NCI-H2227 (cell line): ENCODE measurements around the gene TLR6.
A peak's percentile ranks its signal among the peaks of the same experiment; 100 is the strongest.

ENCODE experiments used
- DNase-seq: peaks from one replicate; lab custom pipeline; 2025; ENCODE audit not compliant: unreplicated experiment; lab: John Stamatoyannopoulos, UW

Gene TLR6, protein sequence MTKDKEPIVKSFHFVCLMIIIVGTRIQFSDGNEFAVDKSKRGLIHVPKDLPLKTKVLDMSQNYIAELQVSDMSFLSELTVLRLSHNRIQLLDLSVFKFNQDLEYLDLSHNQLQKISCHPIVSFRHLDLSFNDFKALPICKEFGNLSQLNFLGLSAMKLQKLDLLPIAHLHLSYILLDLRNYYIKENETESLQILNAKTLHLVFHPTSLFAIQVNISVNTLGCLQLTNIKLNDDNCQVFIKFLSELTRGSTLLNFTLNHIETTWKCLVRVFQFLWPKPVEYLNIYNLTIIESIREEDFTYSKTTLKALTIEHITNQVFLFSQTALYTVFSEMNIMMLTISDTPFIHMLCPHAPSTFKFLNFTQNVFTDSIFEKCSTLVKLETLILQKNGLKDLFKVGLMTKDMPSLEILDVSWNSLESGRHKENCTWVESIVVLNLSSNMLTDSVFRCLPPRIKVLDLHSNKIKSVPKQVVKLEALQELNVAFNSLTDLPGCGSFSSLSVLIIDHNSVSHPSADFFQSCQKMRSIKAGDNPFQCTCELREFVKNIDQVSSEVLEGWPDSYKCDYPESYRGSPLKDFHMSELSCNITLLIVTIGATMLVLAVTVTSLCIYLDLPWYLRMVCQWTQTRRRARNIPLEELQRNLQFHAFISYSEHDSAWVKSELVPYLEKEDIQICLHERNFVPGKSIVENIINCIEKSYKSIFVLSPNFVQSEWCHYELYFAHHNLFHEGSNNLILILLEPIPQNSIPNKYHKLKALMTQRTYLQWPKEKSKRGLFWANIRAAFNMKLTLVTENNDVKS

DNA sequence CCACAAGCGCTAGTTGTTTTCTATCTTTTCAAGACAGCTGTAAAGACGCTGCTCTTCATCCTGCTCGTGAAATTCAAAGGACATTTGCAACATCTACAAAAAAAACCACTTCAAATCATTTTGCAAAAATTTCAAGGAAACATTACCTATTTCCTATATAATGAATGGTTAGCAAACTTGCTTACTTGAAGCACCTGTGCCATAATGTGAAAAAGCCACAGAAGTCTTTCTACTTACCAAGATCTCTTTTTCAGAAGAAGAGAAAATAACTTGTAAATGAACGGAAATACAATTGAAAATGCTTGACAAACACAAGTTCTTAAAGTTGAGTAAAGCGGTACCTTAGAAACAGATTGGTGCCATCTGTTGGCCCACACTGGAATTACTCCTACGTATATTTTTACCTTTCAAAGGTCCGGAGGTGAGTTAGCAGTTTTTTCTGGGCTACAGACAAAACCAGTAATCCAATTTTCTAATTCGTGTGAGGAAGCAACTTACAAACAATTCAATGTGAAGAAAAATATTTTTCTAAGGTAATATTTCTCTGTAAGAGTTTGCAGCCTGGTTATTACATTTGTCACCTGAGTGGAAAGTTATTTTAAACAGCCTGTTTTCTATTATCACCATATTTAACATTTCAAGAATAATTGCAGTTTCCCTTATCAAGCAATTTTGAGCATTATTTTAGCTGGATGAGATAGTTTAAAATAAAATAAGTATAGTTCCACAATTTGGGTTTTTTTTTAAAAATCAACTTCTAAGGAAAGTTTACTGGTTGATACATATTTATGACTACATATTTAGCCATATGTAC lies at the start of gene TLR6:
Gene TLR6, minus strand, starts transcription at position 294 of the 814 bp plus-strand sequence. CDS start 27,344 bp downstream, outside the sequence.
- DNase-seq: peak; percentile 55

DNA sequence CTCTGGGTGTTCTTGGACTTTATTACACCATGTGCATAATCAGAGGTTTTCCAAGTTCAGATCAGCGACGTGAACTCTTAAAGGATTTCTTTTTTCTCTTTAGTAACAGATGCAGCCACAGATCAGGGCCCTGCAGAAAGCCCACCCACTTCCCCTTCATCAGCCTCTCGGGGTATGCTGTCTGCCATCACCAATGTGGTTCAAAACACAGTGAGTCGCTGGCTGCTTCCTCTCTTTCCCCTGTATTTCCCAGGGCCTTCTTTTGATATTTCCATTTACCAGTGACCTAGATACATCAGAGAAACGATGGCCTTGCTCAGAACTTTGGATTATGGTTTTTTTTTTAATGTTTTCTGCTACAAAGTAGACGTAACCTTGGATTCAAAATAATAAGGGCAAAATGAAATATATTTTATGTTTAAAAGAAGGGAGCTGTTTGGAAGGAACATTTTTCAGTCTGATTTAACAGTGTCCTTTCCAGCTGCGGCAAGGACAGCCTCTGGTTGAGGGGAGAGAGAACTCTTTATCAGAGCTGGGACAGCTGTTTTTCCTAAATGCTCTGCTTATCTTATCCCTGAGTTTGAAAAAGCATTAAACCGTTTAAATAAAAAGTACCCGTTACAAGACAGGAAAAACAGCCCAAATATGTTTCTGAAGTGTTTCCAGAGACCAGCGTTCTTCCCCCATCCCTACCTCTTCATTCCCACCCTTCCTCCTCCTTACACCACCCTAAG lies 49.2 kb upstream of the TLR6 start:
- DNase-seq: no peak

DNA sequence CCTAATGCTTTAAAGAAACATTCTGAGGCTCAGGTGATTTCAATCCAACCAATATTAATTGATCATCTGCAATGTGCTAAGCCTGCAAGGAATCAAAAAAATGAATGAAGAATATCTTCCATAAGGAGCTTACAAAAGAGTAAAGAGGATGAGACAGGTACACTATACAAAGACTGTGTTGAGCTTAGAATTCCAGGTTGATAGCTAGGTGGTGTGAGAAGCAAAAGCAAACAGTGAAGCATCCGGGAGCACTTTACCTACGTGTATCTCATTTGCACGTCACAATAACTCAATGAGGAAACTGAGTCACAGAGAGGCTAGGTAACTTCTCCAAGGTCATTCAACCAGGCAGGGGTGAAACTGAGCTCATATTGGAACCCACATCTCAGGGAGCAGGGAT lies 48.1 kb upstream of the TLR6 start:
- no peak for DNase-seq

DNA sequence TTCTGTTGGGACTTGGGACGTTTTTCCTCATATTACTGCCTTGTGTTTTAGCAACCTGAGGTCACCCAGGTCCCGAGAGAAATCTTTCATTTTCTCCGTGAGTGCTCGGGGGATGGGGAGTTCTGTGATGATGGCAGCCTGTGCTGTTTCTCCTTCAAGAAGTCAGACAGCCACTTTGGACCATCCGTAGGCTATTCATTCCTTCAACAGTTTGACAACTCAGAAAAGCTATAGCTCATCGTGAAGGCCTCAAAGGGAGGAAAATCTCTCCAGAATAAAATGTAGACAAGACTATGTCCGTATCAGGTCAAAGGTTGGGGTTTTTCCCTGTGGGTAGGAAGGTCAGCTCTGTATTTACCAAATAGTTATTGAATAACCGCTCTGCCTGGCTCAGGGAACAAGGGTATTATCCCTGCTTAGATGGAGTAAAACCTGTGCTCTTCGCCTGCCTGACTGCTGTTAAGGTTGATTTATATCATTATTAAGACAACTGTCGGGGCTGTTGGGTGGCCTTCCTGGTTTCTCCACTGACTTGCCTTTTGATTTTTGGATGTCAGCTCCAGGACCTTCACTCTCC lies 47.6 kb upstream of the TLR6 start:
- DNase-seq: no peak

DNA sequence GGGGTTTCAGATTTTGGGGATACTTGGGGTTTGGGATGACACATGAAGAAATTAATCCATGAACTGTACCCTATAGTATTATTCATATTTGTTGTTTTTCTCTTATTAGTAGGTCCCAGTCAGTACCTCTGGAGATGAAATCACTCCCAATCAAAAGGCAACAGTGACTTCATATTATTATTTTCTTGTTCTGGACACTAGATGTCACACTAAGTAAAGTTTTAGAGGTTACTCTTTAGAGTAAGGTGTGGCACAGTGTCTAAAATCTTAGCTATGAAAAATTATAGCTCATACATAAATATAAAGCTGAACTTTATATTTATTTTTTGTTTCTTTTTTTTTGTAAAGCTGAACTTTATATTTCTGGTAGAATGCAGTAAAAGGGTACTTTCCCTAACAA lies 46.1 kb upstream of the TLR6 start:
- DNase-seq: peak; percentile 43

DNA sequence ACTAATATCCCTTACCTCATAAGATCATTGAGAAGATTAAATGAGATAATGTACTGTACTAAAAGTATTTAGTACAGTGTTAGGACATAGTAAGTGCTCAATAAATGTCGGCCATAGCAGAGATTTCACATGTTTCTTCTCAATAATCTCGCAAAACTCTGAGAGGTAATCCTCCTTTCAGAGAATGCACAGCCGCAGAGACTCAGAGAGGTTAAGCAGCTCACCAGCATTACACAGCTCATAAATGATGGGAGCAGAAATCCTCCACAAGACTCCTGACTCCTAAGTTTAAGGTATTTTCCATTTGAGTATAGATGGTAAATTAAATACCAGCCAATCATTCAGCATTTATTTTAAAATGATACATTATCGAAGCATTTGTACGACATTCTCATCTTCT lies 45.6 kb upstream of the TLR6 start:
- no peak for DNase-seq

DNA sequence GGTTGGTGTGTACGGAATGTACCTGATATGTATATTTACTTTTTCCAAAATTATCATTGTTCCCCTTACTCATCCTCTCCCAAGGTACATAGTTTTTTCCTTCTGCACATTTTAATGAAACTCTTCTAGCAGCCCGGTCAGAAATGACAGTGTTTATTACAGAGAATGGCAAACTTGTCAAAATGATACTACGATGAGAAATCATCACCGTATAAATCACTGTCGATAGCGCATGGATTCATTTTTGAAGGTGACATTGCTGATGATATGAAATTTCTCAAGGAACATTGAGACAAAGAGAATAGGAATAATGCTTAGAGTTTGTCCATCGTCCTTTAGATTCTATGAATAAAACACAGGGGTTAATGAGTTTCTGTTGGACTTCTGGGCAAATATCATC lies 41.6 kb upstream of the TLR6 start:
- no peak for DNase-seq

DNA sequence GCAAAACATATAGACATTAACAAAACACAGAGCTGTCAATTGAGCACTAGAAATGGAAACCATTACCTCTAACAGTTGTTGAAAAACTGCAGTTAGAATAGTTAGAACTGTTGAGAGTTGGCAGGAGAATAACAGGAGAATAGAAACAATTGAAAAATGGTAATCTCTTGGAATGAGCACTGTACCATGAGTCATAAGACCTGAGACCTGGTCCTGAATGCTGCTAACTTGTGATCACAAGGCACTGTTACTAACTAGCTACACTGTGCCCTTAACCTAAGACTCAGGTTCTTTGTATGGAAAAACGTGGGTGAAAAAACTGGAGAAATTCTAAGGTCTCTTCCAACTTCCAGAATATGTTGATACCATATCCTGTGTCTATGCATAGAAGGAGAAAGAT lies 40.3 kb upstream of the TLR6 start:
- DNase-seq: no peak

DNA sequence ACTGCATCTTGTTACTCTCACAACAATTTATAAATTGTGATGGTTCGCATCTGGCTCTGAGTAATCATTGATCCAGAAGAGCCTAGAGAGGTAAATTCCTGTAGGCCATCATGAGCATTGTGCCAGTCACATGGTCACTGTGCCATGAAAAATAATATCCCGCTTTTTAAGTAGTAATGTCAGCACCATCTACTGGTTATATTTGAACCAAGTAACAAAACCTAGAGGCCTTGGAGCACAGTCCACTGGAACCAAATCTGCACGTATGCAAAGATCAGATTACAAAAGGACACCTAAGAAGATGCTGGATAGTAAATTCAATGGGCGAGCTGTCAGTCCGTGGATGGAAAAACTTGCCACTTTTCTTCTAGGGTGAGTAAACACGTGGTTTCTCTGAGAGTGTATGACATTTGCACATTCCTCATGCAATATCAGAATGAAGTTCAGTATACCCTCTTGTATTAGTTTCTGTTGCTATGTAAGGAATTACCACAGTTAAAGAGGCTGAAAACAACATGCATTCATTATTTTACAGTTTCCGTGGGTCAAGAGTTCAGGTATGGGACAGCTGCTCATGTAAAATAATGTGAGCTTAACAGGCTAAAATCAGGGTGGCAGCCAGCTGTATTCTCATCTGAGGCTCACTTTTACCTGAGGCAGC lies 37.8 kb upstream of the TLR6 start:
- no peak for DNase-seq

DNA sequence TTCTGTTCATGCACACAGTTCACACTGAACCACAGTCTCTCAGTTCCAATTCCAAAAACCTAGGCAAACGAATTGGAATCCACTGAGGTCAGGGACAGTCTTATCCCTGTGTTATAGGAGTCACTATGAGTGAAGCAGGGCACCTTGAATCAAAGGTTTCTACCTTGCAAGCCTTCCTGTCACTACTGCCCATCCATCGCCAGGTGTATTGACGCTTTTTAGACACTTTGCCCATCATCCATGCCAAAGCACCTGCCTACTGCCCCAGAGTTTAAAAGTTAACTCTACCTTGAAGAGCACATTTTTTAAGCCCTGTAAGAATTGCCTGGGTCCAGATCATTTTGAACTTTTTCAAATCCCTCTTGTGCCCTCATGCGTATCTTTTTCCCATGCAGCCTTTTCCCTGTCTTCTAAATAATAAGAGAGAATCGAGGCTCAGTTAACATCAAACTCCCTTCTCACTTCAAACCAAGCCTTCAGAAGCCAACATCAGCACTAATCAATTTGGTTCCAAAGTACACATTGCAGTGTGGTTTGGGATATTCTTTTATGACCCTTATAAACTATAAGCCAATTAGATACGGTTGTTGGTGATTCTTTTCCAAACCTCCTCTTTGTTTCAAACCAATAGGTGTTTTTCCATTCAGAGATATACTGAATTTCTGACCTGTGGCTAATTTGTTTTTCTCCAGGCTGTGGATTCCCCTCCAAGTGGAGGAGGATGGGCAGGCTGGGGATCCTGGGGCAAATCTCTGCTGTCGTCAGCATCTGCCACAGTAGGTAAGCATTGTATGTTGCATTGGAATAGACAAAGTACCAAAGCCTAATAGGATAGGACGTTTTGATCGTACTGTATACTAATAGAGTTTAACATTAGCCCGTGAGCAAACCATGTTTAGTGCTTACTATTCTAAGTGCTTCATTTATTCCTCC lies 34.7 kb upstream of the TLR6 start:
- no peak for DNase-seq

DNA sequence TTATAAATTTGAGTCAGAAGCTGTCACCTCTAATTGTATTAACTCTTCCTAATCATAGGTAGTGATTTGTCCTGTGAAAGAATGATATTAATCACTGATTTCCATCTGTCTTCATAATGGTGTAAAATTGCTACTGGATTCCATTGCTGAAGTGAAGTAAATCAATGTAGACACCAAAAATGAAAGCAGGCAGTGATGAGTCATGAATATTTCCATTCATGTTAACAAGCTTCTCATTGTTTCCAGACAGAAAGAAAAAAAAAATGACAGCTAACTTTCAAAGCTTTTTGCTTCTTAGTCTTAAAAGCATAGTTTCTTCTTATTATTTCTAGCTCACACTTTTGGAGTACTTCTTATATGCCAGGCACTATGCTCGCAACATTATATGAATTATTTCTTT lies 32.5 kb upstream of the TLR6 start:
- no peak for DNase-seq

DNA sequence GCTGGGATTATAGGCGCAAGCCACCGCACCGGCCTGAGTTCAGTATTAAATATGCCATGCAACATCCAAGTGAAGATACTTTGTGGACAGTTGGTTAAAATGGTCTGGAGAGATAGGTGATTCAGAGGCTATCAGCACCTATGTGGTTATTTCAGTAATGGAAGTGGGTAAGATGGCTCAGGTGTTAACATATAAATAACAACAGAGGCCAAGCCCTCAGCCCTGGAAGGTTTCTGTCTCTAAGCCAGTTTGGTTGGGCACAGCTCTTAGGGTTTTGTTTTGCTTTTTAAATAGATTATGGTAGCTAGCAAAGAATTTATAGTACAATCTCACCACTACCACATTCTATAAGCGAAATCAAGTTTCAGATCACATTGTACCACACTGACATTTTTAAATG lies 27.6 kb upstream of the TLR6 start:
- no peak for DNase-seq

DNA sequence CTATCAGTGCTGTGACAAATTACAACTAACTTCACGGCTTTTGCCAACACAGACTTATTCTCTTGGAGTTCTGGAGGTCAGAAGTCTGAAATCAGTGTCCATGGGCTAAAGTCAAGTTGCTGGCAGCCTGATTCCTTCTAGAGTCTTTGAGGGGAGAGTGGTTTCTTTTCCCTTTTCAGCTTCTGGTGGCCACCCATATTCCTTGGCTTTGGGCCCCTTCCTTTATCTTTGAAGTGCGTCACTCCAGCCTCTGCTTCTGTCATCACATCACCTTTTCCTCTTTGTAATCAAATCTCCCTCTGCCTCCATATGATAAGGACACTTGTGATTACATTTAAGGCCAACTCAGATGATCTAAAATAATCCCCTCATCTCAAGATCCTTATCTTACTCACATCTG lies 20.0 kb upstream of the TLR6 start:
- no peak for DNase-seq

DNA sequence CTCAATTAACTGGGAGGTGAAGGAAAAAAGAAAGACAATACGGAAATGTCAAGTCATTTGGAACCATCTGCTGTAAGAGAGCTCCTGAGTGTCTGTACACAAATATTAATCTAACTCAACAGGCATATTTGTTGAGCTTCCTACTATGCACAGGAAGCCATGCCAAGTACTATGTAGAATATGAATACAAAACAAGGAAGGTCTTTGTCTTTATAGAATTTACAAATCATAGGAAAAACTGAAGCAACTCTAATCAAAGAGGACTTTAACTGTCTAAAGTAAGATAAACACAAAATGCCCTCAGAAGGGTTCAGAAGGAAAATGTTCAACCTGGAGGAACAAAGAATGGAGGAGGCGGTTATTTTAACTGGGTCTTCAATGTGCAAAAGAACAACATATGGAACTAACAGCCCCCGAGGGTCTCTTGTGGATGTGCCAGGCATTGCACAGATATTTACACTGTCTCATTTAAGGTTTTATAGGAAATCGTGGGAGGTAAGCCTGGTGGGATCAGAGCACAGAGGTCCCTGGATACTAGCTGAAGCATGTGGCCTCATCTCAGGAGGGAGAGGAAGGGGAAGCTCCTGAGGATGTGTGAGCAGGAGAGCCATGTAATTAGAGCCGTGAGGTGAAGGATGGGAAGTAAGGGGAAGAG lies 16.8 kb upstream of the TLR6 start:
- no peak for DNase-seq

DNA sequence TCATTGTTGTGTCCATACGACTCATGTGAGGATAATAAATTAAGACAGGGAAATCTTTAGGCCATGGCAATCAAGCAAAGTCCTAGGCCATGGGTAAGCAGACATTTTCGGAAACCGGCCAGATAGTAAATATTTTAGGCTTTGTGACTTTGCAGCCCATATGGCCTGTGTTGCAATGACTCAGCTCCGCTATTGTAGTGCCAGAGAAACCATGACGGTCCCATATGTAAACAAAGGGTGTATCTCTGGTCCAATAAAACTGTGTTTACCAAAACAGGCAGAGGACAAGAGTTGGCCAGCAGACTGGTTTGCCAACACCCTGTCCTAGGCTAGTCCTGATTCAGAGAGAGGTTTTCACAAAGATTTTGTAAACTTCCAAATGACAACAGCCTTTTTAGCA lies 16.0 kb upstream of the TLR6 start:
- DNase-seq: no peak

DNA sequence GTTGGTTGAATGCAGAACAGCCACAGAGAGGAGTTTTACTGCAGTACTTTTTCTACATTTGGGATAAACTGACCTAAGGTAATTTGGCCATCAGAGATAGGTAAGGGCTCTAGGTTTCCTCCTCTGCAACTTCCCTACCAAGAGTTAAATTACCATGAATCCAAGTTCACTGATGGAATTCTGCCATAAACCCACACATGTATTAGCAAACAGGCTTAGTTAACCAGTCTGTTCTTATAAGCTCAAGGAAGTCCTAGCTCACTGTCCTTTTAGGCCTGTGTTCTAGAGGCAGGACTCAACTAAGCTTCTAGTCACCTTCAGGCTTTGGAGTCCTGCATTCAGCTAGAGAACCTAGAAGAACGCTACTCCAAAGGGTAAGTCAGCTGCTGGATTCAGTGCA lies 15.0 kb upstream of the TLR6 start:
- no peak for DNase-seq

DNA sequence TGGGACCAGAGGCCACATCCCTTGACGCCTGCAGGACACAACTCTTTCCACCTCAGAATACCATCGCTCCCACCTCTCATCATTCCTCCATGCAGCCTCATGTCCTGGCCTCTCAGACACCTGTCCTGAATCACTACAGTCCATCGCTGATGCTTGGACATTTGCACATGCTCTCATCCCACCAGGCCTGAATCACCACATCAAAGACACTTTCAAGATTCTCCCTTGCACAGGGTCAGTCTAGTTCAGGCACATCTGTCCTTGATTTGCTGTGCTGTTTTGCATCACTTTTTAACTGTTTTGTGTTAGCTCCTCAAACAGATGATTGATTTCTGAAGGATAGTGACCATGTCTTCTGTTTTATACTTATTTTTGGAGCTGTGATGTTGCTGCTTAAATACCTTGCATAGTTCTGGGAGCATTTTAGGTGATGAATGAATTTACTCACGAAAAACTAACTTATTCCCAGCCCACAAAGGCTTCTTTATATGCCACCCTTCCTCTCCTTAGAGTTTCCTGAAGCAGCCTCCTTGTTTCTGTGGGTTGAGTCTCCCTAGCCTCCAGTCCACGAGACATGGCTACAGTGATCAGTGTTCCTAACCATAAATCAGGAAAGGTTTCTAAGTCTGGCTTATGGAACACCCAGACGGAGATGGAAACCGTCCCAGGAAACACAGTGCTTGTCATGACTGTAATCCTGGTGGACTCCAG lies 13.6 kb upstream of the TLR6 start:
- DNase-seq: no peak

DNA sequence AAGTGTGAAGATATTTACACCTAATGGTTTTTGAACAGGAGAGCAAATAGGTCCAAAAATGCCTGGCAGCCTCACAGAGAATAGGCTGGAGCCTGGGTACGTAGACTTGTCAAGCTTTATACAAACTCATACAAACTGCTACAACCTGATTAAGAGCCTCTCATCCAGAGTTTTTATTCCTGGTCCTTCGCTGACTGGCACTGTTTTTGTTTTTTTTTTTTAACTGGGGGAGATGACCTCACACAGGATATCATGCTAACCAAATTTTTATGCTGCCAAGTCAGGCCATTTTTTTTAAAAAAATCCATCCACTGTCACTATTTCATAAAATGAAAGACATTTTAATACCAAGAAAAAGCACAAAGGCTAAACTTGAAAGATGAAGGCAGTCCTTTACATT lies 12.9 kb upstream of the TLR6 start:
- DNase-seq: no peak
